Mucosa of stomach (tissue), 1 donor: ENCODE measurements around the gene IGSF21.

ENCODE experiments used
- H3K27me3 ChIP-seq: one replicate; pipeline ENCODE4 v1.7.0; 2013; ENCODE audit warnings: mild to moderate bottlenecking, low read length; ENCODE audit not compliant: control insufficient read depth, insufficient read depth
- H3K36me3 ChIP-seq: one replicate; pipeline ENCODE4 v1.7.0; 2013; ENCODE audit warnings: low read length; ENCODE audit not compliant: control insufficient read depth, insufficient read depth
- H3K4me1 ChIP-seq: one replicate; pipeline ENCODE4 v1.7.0; 2013; ENCODE audit warnings: mild to moderate bottlenecking, low read length; ENCODE audit not compliant: control insufficient read depth, insufficient read depth
- H3K4me3 ChIP-seq: one replicate; pipeline ENCODE4 v1.7.0; 2013; ENCODE audit warnings: low read length
- H3K9ac ChIP-seq: one replicate; pipeline ENCODE4 v1.7.0; 2013; ENCODE audit warnings: mild to moderate bottlenecking, low read length, moderate library complexity
- H3K9me3 ChIP-seq: one replicate; pipeline ENCODE4 v1.7.0; 2013; ENCODE audit warnings: mild to moderate bottlenecking, low read length, moderate library complexity; ENCODE audit not compliant: control insufficient read depth
- donor health status: Pancreatic carcinoma.

Gene IGSF21

GRCh38 chr1:18100491-18101063 is 7.0 kb upstream of the IGSF21 start:
- Histone ChIP-seq H3K9me3 (no peaks in the 10 kb centered on the region), H3K9ac (no peak overlapping the region), H3K4me1 (no peaks in the 10 kb centered on the region), H3K4me3 (no peak overlapping the region), H3K36me3 (no peaks in the 10 kb centered on the region), H3K27me3 (peaks cover 11% of the 10 kb centered on the region)

GRCh38 chr1:18101508-18101907 is 6.1 kb upstream of the IGSF21 start:
- Histone ChIP-seq H3K36me3 (no peaks in the 10 kb centered on the region), H3K9ac (no peak overlapping the region), H3K9me3 (no peaks in the 10 kb centered on the region), H3K4me3 (no peak overlapping the region), H3K4me1 (no peaks in the 10 kb centered on the region), H3K27me3 (peaks cover 19% of the 10 kb centered on the region)

GRCh38 chr1:18103788-18104421 is 3.7 kb upstream of the IGSF21 start:
- H3K4me1 ChIP-seq, result no peaks in the 10 kb centered on the region
- H3K36me3 ChIP-seq, result no peaks in the 10 kb centered on the region
- H3K4me3 ChIP-seq, result no peak overlapping the region
- no peaks in the 10 kb centered on the region for H3K9me3 ChIP-seq
- H3K9ac ChIP-seq, result no peak overlapping the region
- H3K27me3 ChIP-seq, result peaks cover 32% of the 10 kb centered on the region

GRCh38 chr1:18104546-18105100 is 3.0 kb upstream of the IGSF21 start:
- no peaks in the 10 kb centered on the region for H3K9me3 ChIP-seq
- H3K9ac ChIP-seq, result no peak overlapping the region
- no peaks in the 10 kb centered on the region for H3K36me3 ChIP-seq
- H3K27me3 ChIP-seq, result peaks cover 39% of the 10 kb centered on the region
- no peak overlapping the region for H3K4me3 ChIP-seq
- peaks cover 4% of the 10 kb centered on the region for H3K4me1 ChIP-seq

- Histone ChIP-seq H3K4me1 (peaks cover 9% of the 10 kb centered on the region), H3K4me3 (no peak overlapping the region), H3K9me3 (no peaks in the 10 kb centered on the region), H3K9ac (no peak overlapping the region), H3K27me3 (peaks cover 45% of the 10 kb centered on the region), H3K36me3 (no peaks in the 10 kb centered on the region)
These were observed 2.4 kb upstream of the IGSF21 start for GRCh38 chr1:18105196-18105595.

DNA sequence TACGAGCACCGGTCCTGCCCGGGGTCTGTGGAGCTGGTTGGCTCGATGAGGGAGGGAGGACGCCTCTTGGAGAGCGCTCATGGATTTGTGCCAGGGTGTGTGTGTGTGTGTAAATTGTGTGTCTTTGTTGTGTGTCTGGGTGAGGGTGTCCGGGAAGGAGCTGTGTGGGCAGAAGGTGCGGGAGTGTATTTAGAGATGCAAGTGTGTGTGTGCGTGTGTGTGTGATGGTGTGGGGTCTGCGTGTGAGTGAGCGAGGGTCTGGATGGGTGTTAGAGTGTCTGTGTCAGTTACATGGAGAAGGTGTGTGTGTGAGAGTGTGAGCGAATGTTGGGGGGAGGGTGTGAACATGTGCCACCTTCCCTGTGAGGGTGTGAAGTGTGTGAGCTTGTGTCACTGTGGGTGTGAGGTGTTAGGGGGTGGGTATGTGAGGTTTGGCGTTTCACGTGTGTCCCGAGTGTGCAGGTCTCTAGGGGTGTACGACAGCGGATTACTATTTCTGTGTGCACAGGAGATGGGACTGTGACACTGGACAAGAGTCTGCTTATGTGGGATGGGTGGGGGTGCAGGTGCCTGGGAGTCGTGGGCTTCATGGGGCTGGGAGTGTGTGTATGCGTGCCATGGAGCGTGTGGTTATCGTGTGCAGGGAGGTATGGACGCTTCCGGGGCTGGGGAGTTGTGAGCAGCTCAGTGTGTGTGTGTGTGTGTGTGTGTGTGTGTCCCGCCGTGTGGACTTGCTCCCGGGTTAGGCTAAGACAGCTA is 880 bp downstream of the IGSF21 start:
- Histone ChIP-seq H3K4me3 (no peak overlapping the region), H3K4me1 (peaks cover 14% of the 10 kb centered on the region), H3K27me3 (peaks cover 72% of the 10 kb centered on the region), H3K36me3 (no peaks in the 10 kb centered on the region), H3K9me3 (no peaks in the 10 kb centered on the region), H3K9ac (no peak overlapping the region)

DNA sequence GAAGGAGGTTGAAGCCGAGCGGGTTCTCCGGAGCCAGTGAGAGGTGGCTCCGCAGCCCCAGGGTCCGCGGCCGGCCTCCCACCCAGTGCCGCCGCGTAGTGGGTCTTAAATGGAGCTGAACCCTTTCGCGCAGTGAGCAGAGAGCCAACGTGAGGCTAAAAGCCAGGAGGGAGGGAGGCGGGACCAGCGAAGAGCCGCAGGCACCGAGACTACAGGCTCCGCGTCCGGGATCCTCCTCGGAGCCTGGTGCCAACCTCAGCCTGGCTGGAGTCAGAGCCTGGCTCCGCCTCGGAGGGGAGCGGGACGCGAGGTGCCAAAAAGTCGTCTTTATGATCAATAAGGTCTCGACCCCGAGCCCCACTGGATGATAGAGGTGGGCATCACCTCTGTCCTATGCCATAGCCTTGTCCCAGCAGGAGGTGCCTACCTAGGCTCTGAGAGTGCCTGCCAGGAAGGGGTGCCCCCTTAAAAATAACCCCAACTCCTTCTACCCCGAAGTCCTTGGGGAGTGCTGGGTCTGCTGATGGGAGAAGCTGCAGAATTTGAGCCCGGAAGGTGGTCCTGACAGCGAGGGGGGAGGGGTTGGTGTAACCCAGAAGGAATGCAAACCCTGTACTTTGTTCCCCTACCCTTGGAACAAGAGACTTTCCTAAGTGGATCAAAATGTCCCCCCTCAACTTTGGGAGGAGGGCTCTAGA is 1.6 kb downstream of the IGSF21 start:
- H3K4me3 ChIP-seq, result no peak overlapping the region

DNA sequence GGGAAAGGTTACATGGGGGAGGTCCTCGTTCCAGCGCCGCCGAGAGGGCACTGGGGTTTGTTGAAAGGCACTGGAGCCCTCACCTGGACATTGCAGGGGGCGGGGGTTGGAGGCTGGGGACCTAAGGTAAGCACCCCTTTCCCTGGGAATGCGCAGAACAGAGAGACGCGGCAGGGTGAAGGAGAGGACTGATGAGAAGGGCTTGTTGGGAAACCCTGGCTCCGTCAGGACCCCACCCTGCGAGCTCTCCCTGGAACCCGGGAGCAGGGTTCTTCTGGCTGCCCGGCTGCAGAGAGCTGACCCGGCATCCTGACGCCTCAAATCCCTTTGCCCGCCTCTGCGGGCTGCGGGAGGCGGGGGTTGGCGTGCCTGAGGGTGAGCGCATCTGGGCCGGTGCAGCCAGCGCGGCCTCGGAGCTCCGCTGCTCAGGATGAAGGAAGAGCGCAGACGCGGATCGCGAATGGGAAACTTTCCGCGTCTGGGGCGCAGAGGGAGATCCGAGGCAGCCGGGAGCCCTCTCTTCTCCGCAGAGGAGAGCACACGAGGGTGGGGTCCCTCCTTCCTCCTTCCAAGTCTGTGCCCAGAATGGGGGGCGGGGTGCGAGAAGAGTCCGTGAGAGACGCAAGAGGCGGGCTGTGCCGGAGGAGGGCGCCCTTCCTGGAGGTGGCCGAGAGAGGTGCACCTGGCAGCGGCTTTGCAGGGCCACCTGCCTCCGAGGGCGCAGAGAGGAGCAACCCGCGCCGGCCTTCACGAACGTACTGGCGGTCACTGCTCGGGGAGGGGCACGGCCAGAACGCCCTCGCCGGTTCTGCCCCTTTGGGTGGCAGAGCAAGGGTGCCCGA is 2.4 kb downstream of the IGSF21 start:
- H3K4me1 ChIP-seq, result peaks cover 14% of the 10 kb centered on the region
- no peaks in the 10 kb centered on the region for H3K36me3 ChIP-seq
- H3K9me3 ChIP-seq, result no peaks in the 10 kb centered on the region
- H3K9ac ChIP-seq, result no peak overlapping the region
- H3K27me3 ChIP-seq, result peaks cover 70% of the 10 kb centered on the region
- H3K4me3 ChIP-seq, result no peak overlapping the region

More for the DNA sequence above, 1.6 kb downstream of the IGSF21 start:
- H3K36me3 ChIP-seq, result no peaks in the 10 kb centered on the region
- H3K9ac ChIP-seq, result no peak overlapping the region
- H3K27me3 ChIP-seq, result peaks cover 72% of the 10 kb centered on the region
- H3K9me3 ChIP-seq, result no peaks in the 10 kb centered on the region
- peaks cover 14% of the 10 kb centered on the region for H3K4me1 ChIP-seq

GRCh38 chr1:18110598-18110939 is 3.0 kb downstream of the IGSF21 start:
- Histone ChIP-seq H3K27me3 (peaks cover 66% of the 10 kb centered on the region), H3K9ac (no peak overlapping the region), H3K9me3 (no peaks in the 10 kb centered on the region), H3K4me1 (peaks cover 14% of the 10 kb centered on the region), H3K4me3 (no peak overlapping the region), H3K36me3 (no peaks in the 10 kb centered on the region)

GRCh38 chr1:18110968-18111367 is 3.4 kb downstream of the IGSF21 start:
- Histone ChIP-seq H3K36me3 (no peaks in the 10 kb centered on the region), H3K27me3 (peaks cover 62% of the 10 kb centered on the region), H3K4me3 (no peak overlapping the region), H3K9ac (no peak overlapping the region), H3K9me3 (no peaks in the 10 kb centered on the region), H3K4me1 (peaks cover 14% of the 10 kb centered on the region)

DNA sequence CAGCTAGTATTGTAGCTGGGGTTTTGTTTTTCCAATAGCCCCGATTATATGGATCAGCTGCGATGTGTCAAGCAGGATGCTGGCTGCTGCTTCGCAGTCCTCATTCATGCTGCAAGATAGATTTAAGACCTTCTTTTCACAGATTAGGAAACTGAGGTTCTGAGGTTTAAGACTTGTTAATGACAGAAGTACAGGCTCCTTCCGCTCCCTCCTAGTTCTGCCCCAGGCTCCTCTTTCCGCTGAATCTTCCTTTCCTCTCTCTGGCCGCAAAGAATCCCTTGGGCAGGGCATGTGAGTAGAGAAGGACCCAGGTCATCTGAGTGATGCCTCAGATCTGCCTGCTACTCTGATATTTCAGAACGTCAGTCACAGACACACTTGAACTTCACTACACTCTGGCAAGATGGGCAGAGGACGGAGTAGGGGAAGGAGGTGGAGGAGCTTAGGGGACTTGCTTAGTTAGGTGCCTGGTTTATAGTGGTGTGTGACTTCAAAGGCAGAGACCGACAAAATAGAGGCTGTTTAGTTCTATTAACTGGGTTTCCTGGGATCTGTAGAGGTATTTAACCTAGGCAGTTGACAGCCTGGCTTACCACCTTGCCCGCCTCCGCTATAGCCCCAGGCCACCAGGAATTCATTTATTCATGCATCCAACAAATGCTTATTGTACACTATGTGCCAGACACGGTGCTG is 4.2 kb downstream of the IGSF21 start:
- Histone ChIP-seq H3K36me3 (no peaks in the 10 kb centered on the region), H3K9me3 (no peaks in the 10 kb centered on the region), H3K4me1 (peaks cover 14% of the 10 kb centered on the region), H3K9ac (no peak overlapping the region), H3K27me3 (peaks cover 56% of the 10 kb centered on the region), H3K4me3 (no peak overlapping the region)
